HG02642 (cell line): ENCODE data around the gene DNAJB13.

ENCODE experiments used
- ATAC-seq: cut with Tn5 transposase; IDR thresholded peaks from one replicate; pipeline ENCODE4 v1.9.1; 2021; ENCODE audit warnings: mild to moderate bottlenecking; ENCODE audit not compliant: unreplicated experiment, poor library complexity

Gene DNAJB13

DNA sequence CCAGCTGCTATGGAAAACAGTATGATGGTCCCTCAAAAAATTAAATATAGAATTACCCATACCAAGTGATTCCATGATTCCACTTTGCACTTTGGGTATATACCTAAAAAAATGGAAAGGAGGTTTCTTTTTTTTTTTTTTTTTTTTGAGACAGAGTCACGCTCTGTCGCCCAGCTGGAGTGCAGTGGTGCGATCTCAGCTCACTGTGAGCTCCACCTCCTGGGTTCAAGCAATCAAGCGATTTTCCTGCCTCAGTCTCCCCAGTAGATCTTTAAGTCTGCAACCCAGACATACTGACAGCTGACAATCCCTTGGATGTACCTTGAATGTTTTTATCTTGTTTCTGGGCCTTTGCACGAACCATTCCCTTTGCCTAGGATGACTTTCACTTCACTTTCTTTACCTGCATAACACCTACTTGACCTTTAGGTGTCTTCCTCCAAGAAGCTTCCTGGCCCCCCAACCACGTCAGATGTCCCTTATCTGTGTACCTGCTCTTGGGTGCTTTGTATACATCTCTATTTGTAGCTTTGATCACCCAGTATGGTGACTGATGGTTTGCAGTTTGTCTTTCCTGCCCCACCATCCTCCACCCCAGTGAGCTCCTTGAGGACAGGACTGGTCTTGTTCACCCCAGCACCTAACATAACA is 46.4 kb downstream of the DNAJB13 start:
- ATAC-seq: no peak

DNA sequence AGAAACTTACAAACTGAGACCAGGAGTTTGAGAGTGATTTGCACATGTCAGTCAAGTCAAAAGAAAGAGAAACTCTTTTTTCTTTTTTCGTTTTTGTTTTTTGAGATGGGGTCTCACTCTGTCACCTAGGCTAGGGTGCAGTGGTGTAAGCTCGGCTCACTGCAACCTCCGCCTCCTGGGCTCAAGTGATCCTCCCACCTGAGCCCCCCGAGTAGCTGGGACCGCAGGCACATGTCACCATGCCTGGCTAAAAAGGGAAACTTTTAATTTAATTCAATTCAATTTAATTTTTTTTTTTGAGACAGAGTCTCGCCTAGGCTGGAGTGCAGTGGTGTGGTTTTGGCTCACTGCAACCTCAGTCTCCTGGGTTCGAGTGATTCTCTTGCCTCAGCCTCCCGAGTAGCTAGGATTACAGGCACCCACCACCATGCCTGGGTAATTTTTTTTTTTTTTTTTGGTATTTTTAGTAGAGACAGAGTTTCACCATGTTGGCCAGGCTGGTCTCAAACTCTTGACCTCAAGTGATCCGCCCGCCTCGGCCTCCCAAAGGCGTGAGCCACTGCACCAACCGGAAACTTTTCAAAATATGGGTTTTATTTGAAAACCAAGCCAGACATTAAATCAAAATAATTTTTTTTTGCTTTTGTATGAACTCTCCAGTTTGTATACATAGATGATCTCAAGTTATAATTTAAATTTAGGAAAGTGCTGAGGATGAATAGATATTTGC is 48.2 kb downstream of the DNAJB13 start:
- no peak for ATAC-seq

DNA sequence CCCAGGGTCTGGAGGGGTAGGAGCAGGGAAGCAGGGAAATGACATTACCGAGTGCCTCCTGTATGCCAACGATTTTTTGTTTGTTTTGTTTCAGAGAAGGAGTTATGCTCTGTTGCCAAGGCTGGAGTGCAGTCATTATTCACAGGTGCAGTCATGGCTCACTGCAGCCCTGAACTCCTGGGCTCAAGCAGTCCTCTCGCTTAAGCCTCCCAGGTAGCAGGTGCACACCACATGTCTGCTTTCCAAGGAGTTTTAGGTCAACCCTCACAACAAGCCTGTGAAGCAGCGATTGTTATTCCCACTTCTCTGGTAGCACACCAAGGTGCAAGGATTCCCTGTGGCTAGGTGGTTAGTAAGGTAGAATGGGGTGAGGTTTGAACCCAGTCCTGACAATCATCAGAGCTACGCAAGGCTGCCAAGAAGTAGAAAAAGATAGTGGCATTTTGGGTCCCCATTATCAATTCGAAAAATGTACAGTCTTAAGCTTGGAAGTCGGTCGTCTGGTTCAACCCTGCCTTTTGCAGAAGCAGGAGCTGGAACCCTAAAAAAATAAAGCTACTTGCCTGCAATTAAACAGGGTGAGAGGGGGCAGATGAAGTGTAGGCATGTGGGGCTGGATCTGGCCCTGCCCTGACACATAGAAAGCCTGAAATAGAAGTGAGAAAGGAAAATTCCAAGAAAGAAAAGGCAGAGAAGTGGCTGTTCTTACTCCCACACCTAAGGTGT is 48.9 kb downstream of the DNAJB13 start:
- no peak for ATAC-seq

DNA sequence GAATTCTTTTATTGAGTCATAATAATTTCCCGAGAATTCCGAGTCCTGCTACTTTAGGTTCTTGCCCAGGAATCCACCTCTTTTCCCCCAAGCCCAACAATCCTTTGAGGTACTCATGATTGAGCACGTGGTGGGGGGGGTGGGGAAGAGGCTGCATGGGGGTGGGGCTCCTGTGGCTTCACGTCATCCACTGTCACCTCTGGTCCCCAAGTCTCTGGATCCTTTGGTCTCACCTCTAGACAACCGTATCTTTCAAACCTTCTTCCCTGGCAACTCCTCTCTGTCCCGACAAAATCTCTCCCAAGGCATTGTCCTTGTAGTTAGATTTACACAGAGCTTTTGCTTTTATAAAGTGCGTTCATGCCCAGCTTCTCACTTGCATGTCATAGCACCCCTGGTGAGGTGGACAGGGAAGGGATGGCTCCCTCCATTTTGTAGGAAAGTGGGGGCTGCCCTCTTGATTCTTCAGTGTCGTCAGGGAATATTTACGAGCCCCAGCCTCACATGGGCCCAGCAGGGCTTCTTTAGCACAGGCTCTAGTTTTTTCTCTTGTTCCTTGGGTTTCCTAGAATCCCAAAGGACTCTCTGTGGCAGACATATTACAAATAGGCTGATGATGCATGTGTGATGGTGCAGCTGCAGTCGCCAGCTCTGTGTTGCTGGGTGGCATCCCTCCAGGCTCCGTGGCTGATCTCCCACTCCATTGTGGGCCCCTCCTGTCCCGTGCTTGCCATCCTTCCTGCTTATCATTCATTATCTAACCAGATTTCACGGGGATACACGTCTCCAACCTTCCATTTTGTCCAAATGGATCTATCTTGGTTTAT is 49.7 kb downstream of the DNAJB13 start:
- no peak for ATAC-seq

DNA sequence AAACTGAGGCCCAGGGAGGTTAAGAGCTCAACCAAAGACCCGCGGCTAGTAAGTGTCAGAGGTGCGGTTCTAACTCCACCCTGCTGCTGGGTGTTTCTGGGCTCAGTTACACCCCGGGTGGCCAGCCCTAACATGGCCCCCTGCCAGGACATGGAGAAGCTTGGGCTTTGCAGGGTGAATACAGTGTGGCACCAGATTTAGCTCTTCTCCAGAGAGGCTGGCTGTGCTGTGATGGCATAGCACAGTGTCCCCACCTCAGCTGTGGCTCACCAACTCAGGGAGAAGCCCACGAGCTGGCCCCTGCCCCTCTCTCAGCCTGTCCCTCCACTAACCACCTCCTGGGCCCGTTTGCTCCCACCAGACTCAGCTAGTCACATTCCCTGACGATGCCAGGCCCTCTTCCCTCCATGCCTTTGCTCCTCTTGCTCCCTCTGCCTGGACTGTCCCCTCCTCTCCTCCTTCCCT is 51.0 kb downstream of the DNAJB13 start:
- no peak for ATAC-seq

DNA sequence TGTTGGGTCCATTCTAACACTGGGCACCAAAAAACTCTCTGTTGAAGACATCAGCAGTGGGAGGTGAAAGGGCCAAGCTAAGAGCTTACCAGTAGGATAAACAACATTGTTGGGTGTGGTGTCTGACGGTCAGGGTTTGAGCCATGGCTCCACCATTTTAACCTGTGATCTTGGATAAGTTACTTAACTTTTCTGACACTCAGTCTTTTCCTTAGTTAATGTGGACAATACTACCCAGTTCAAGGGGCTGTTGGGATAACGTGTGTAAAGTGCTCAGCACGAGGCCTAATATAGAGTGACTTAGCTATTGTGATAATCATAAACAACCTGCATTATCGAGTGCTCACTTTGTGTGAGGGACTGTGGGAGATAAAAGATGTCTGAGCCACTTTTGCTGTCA is 52.0 kb downstream of the DNAJB13 start:
- ATAC-seq: no peak

DNA sequence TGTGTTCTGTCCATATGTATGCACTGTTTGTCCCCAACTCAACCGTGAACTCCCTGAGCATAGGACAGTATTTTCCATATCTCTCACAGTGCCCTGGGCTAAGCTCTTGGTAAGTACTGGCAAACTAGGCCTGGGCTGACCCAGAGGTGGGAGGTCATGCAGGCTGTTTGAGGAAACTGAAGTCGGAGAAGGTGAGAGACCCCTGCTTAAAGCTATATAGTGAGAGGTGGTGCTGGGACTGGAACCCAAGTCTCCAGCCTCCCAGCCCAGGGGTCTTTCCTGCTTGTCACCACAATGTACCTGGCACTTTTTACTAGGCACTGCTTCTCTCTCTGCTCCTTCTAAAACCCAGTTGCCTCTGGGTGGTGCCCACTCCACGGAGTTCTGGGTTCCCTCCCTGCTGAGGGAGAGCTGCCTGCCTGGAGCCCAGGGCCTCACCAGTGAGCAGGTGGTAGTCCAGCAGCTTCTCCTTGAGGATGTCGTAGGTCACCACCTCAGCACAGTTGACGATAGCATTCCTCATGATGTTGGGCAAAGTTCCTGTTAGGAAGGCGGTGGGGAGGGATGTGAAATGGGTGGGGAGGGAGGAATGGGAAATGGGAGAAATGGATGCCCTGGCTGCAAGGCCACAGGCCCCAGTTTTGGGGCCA is 53.3 kb downstream of the DNAJB13 start:
- ATAC-seq: no peak

DNA sequence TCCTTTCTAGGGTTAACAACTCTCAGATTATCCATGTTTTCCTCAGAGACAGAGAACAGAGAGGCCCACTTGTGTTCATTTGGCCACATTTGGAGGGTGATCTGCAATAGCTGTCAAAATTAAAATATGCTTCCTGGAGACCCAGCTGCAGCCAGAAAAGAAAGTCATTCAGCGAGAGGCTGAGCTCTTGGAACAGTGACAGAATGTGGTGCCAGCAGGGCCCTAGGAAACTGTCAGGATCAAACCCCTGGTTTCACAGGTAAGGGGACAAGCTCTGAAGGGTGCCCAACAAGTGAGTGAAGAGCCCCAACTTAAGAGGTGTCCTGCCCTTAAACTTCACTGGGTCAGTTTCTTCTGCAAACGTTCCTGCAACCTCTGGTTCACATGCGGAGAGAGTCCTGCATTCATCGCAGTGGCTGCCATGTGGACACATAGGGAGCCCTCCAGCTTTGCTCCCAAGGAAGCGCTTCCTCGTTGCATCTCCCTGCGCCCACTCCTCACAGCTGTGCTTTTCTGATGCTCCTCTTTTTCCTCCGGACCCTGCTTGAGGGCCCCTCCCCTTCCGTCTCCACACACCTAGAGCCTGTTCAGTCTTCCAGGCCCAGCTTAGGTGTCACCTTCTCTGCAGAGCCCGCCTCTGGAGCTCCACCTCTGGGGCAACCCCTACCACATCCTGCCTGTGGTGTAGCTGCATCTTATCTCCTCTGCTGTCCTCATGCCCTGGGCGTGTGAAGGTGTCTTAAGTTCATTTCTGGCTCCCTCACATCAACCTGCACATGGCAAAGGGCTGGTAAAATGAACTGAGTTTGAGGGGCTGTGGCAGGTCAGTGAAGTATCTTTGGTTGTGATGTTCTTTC is 54.2 kb downstream of the DNAJB13 start:
- ATAC-seq: no peak

DNA sequence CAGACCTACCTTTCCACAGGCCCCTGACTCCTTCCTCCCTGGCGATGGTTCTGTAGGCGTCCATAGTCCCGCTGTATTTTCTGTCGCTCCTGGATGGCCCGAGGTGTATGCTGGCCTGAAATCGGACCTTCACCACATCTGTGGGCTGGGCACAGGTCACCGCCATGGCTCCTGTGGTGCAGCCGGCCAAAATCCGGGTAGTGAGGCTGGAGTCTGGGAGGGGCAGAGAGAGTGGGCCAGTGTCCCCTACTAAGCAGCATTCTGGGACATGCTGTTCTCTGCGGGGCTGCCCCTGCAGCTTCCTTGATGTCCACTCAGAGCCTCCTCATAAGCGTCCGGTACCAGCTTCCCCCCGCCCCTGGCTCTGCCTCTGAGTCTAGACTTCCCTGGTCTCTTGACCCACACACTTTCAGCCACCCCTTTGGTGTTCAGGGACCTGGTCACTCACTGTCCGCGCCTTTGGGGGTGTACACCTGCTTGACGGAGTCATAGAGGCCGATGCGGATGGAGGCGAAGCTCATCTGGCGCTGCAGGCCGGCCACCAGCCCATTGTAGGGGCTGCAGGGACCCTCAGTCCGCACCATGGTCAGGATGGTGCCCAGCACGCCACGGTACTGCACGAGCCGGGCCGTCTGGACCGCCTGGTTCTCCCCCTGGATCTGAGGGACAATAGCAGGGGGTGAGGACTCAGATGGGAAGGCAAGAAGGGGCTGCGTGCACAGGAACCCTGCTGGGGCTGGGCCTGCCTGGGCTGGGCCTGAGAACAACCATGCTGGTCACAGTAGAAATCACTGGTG is 55.1 kb downstream of the DNAJB13 start:
- ATAC-seq: no peak

DNA sequence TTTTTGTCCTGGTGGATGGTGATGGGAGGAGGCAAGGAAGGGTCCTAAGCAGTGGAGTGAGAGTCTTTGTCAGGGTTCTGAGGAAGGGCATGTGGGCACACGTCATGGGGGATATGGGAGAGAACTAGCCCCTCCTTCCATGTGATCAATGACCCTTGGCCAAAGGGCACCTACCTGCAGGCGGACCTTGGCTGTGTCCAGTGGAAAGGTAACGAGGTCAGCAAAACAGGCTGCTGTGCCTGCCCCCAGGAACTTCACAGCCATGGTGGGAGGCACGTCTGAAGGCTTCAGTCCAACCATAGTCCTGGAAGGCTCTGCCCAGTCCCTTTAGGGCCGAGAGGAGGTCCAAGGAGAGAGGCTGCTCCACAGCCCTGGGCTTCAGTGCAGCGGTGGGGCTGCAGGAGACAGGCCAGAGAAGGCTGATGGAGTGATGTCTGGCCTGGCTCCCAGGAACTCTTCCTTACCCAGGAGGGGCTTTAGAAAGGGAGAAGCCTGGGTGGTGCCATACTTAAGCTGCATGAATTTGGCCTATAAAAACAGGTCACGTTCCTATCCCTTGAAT is 56.0 kb downstream of the DNAJB13 start:
- ATAC-seq: no peak

DNA sequence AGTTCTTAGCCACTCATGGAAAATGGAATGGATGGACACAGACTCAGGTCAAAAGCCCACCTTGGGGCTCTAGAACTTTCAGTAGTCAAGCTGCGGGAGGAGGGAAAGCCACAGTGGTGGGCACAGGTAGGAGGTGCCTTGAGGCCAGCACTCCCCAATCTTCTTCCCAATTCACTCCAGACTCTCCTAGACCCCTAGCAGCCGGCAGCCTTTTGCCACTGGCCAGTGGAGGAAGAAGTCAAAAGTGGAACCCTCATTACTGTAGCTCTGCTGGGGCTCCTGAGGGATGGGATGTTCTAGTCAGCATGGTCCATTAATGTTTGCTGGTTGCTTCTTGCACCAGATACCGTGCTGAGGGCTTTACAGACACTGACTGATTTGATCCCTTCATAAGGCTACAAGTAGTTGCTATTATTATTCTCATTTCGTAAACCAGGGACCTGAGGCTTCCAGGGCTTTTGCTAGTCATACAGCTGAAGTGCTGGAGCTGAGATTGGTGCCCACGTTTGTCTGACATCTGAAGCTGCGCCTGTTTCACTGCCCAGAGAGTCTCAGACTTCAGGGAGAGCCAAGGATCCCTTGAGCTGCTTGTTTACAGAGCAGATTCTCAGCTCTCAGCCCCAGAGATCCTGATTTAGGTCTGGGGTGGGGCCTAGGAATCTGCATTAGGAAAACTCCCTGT is 57.0 kb downstream of the DNAJB13 start:
- ATAC-seq: no peak

DNA sequence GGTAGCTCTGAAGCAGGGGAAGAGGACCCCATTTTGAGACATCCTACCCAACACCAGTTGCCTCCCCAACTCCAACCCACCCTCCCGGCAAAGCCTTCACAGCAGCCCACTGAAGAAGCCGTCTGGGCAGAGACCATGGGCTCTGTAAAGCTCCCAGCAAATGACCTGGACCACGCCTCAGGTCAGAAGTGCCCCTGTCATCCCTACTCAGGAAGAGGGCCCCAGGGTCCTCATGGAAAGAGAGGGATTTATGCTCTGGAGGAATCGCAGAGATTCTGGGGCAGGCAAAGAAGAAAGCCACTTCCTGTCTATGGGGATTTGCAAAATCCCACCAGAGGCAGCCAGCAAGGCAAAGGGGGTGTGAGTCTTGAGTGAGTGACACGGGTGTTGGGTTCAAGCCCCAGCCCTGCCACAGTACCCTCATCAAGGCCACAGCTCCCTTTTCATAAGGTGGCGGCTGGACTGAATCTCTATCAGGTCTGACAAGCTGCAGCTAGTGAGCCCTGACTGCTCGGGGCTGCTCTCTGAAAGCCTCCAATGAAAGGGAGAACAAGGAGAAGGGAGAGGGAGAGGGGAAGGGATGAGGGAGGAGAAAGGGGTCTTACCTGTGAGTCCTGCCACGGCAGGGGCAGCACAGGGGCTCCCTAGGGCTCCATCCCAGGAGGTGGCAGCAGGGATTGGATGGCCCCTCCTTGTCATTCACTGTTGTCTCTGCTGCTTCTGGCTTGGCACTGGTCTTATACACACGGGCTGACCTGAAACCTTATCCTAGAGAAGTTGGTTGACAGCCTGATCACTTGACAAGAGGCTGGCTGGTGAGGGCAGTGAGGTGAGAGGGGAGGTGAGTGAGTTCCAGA is 57.8 kb downstream of the DNAJB13 start, which contains the start of gene UCP3:
TSS of gene UCP3 (minus strand) at position 713 of the 857 bp plus-strand sequence. CDS start 2,043 bp downstream, outside the sequence.
- no peak for ATAC-seq

DNA sequence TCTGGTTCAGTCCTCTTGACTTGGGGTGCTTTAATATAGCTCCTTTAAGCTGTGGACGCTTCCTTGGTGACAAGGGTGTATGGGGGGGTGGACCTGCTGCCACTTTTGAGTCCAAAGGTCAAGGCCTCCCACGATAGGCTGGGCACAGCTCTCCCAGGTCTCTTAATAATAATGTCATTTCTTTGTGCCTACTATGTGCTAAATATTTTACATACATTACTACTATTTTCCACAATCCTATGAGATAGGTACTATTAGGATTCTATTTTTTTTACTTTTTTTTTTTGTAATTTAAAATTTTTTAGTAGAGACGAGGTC is 58.4 kb downstream of the DNAJB13 start:
- ATAC-seq: no peak

DNA sequence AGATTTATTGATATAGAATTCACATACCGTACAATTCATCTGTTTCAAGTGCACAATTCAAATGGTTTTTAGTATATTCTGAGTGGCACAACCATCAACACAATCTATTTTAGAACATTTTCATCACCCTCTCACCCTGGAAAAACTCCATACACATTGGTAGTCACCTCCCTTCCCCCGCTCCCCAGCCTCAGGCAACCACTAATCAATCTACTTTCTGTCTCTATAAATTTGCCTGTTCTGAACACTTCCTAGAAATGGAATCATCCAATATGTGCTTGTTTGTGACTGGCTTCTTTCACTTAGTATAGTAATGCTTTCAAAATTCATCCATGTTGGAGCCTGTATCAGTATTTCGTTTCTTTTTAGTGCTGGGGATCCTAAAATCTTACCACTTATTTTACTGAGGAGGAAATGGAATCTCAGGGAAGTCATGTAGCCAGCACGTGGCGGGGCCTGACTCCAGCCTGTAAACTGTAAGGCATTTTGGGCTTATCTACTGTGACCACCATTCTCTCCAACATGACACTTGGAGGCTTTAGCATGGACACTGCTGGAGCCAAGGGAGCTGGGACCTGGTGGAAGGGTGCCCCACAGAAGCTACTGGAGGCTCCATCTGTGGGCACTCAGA is 59.0 kb downstream of the DNAJB13 start:
- ATAC-seq: no peak

DNA sequence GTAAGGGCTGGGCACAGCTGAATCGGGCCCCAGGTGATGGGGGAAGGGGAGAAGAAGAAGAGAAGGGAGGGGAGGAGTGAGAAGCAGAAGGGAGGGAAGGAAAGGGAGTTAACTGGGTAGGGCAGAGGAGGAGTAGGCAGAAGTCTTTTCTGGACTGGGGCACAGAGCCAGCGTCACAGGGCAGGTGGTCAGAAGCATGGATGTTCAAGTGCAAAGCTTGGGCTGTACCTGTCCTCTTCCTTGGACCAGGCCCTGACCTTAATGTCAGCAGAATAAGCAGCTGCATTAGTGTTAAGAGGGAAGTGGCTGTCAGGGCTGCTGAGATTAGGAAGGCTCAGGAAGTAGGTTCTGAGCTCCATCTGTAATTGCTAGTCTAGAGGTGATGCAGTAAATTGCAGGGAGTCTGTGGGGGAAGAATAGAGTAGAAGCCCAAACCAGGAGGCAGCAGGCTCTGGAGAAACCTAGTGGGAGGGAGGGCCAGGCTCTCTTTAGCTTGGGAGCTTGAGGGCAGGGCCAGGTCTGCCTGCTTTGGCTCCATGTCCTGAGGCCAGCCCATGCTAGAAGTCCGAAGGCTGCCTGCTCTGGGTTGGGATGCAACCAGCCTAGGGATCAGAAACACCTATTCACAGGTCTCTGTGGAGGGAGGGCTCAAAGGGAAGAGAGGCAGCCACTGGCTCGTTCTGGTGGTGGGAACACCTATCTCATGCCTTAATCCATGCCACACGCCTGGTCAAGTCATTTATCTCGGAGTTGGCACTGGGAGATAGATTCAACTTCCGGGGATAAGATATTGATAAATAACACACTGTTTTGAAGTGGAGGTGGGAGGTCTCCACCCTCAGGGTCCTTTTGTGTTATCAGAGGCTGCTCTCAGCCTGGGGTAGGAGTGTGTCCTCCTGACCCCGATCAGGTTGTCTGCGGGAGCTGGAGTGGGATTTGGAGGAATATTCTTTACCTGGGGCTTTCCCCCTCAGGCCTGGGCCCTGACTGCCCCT is 59.8 kb downstream of the DNAJB13 start:
- ATAC-seq: no peak
